ENCODE measurements around the gene CACNA1F.

Gene CACNA1F

DNA sequence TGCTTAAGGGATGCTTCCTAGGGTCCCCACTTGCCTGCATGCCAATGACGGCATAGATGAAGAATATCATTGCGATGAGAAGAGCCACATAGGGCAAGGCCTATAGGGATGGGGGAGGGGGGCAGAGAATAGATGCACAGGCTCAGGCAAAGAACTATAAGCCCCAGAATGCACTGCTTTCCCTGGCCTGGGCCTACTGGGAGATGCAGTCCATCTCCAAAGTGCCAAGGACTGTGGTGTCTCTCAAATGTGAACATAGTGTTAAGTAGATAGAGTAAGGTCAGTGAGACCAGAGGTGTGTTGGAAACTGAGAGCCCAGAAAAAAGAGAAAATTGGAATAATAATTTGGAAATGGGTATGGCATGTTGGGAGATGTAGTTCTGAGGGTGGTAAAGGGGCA lies 20.9 kb downstream of the CACNA1F start:
- Histone ChIP-seq H3K4me2 (ENCODE audit: low read length) (no peak overlapping the region), H3K4ac (ENCODE audit: low read depth, low read length) (no peak overlapping the region), H3K9ac (ENCODE audit: low read length) (no peak overlapping the region), H3K4me3 (ENCODE audit: low read length) (no peak overlapping the region), H2AK5ac (ENCODE audit: low read length) (no peak overlapping the region), H3K4me1 (ENCODE audit: control insufficient read depth, low read depth, low read length) (no peaks in the 10 kb centered on the region), H3K36me3 (ENCODE audit: control insufficient read depth, insufficient read depth, low read length) (no peaks in the 10 kb centered on the region), H3K56ac (ENCODE audit: low read length) (no peak overlapping the region), H2BK5ac (ENCODE audit: low read length) (no peak overlapping the region), H3K27me3 (ENCODE audit: insufficient read depth, low read length, poor library complexity) (no peaks in the 10 kb centered on the region), H2BK120ac (ENCODE audit: low read depth, low read length) (no peak overlapping the region), H4K5ac (ENCODE audit: low read length) (no peak overlapping the region), H3K79me1 (ENCODE audit: low read length) (no peaks in the 10 kb centered on the region), H3K18ac (ENCODE audit: low read length) (no peak overlapping the region), H3K79me2 (ENCODE audit: control insufficient read depth, insufficient read depth, low read length) (no peaks in the 10 kb centered on the region), H2BK15ac (replicated peaks; ENCODE audit: low read depth) (no peak overlapping the region), H4K8ac (ENCODE audit: low read depth, low read length) (no peak overlapping the region), H3K27ac (ENCODE audit: low read depth, low read length) (no peak overlapping the region), H3K23ac (ENCODE audit: low read length) (no peak overlapping the region)
- no CpG with 5 or more reads among the region's 2 CpGs for WGBS (ENCODE audit: extremely low coverage, insufficient coverage, low lambda C conversion rate)
- no peak for DNase-seq

DNA sequence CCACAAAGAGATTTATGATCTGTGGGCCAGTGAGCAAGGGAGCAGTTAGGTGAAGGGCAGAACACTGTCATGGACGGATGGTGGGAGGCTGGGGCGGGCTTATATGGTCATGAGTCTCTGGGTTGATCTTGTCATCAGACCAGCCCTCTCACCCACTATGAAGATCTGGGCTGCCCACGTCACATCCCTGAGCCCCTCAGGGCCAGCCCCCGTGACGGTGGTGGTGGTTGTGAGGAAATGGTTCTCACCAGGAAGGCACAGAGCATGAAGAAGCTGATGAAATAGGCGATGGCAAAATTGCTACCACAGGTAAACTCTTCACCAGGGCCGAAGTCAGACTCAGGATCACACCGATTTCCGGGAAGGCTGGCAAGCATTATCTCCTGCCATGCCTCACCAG lies 22.1 kb downstream of the CACNA1F start:
- Histone ChIP-seq H3K79me1 (ENCODE audit: low read length) (no peaks in the 10 kb centered on the region), H3K4me2 (ENCODE audit: low read length) (no peak overlapping the region), H3K79me2 (ENCODE audit: control insufficient read depth, insufficient read depth, low read length) (no peaks in the 10 kb centered on the region), H3K27me3 (ENCODE audit: insufficient read depth, low read length, poor library complexity) (no peaks in the 10 kb centered on the region), H4K5ac (ENCODE audit: low read length) (no peak overlapping the region), H3K9ac (ENCODE audit: low read length) (no peak overlapping the region), H2BK120ac (ENCODE audit: low read depth, low read length) (no peak overlapping the region), H3K56ac (ENCODE audit: low read length) (no peak overlapping the region), H4K8ac (ENCODE audit: low read depth, low read length) (no peak overlapping the region), H3K23ac (ENCODE audit: low read length) (no peak overlapping the region), H2AK5ac (ENCODE audit: low read length) (no peak overlapping the region), H3K4ac (ENCODE audit: low read depth, low read length) (no peak overlapping the region), H3K18ac (ENCODE audit: low read length) (no peak overlapping the region), H3K27ac (ENCODE audit: low read depth, low read length) (no peak overlapping the region), H2BK15ac (replicated peaks; ENCODE audit: low read depth) (no peak overlapping the region), H3K4me3 (ENCODE audit: low read length) (no peak overlapping the region), H2BK5ac (ENCODE audit: low read length) (no peak overlapping the region), H3K4me1 (ENCODE audit: control insufficient read depth, low read depth, low read length) (no peaks in the 10 kb centered on the region), H3K36me3 (ENCODE audit: control insufficient read depth, insufficient read depth, low read length) (no peaks in the 10 kb centered on the region)
- WGBS (ENCODE audit: extremely low coverage, insufficient coverage, low lambda C conversion rate), result no CpG with 5 or more reads among the region's 9 CpGs
- DNase-seq, result no peak

DNA sequence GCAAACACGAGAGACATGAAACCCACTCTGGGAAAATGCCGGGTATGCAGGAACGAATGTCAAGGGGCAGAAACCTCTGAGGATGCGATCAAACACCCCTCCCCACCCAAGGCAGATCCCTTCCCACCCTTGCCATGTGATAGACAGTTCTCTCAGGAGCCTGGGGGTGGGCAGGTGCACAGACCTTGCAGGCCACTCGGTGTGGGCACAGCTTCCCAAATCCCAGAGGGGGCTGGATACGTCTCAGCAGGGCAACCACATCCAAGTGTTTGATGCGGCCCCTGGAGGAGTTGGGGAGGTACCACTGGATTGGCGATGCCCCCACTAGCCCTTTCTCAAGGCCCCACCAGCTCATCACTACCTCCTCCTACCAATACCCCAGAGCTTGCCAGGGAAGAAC lies 22.7 kb downstream of the CACNA1F start:
- Histone ChIP-seq H3K36me3 (ENCODE audit: control insufficient read depth, insufficient read depth, low read length) (no peaks in the 10 kb centered on the region), H3K9ac (ENCODE audit: low read length) (no peak overlapping the region), H3K4me3 (ENCODE audit: low read length) (no peak overlapping the region), H3K27me3 (ENCODE audit: insufficient read depth, low read length, poor library complexity) (no peaks in the 10 kb centered on the region), H2AK5ac (ENCODE audit: low read length) (no peak overlapping the region), H3K79me1 (ENCODE audit: low read length) (no peaks in the 10 kb centered on the region), H2BK120ac (ENCODE audit: low read depth, low read length) (no peak overlapping the region), H3K18ac (ENCODE audit: low read length) (no peak overlapping the region), H2BK15ac (replicated peaks; ENCODE audit: low read depth) (no peak overlapping the region), H3K4me2 (ENCODE audit: low read length) (no peak overlapping the region), H2BK5ac (ENCODE audit: low read length) (no peak overlapping the region), H3K56ac (ENCODE audit: low read length) (no peak overlapping the region), H3K27ac (ENCODE audit: low read depth, low read length) (no peak overlapping the region), H3K4ac (ENCODE audit: low read depth, low read length) (no peak overlapping the region), H3K4me1 (ENCODE audit: control insufficient read depth, low read depth, low read length) (no peaks in the 10 kb centered on the region), H4K8ac (ENCODE audit: low read depth, low read length) (no peak overlapping the region), H3K79me2 (ENCODE audit: control insufficient read depth, insufficient read depth, low read length) (no peaks in the 10 kb centered on the region), H4K5ac (ENCODE audit: low read length) (no peak overlapping the region), H3K23ac (ENCODE audit: low read length) (no peak overlapping the region)
- no CpG with 5 or more reads among the region's 8 CpGs for WGBS (ENCODE audit: extremely low coverage, insufficient coverage, low lambda C conversion rate)
- DNase-seq, result no peak

DNA sequence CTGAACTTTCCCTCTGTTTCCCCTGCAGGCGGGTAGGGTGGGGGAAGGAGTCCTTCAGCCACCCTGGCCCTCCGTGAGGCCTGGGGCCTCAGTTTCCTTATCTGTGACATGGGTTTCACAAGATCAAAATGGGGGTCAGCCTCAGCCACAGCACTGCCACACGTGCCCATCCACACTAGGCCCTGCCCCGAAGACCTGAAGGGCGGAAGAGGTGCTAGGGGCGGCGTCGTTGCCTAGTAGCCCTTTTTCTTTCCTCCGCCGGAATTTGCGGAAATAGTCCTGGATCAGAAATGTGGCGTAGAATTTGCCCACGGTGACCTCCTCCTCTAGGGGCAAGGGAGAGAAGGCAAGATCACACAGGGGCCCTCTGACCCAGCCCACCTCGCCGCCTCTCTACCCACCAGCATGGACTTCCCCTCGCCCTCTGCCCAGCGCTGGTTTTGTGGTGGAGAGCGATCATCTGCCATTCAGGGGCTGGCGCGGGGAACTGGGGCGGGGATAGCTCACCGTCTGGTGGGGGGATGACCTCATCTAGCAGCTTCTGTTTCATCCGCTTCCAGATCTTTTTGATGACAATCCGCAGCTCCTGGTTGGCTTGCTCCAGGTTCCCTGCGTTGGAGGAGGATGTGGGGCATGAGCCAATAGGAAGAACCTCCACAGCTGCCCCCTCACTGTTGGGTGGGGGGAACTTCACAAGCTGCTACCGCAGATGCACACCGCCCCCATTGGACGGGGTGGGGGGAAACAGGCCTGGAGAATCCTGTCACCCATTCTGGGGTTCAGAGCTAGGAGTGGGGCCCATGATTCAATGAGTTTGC lies 23.5 kb downstream of the CACNA1F start:
- H3K4ac ChIP-seq (ENCODE audit: low read depth, low read length), result no peak overlapping the region
- no peak overlapping the region for H3K4me3 ChIP-seq (ENCODE audit: low read length)
- H3K4me2 ChIP-seq (ENCODE audit: low read length), result no peak overlapping the region
- no peaks in the 10 kb centered on the region for H3K79me2 ChIP-seq (ENCODE audit: control insufficient read depth, insufficient read depth, low read length)
- no peak overlapping the region for H4K8ac ChIP-seq (ENCODE audit: low read depth, low read length)
- H3K27ac ChIP-seq (ENCODE audit: low read depth, low read length), result no peak overlapping the region
- H3K9ac ChIP-seq (ENCODE audit: low read length), result peak overlapping the region; percentile 32
- no peaks in the 10 kb centered on the region for H3K4me1 ChIP-seq (ENCODE audit: control insufficient read depth, low read depth, low read length)
- H2BK5ac ChIP-seq (ENCODE audit: low read length), result no peak overlapping the region
- no CpG with 5 or more reads among the region's 28 CpGs for WGBS (ENCODE audit: extremely low coverage, insufficient coverage, low lambda C conversion rate)
- H4K5ac ChIP-seq (ENCODE audit: low read length), result no peak overlapping the region
- no peaks in the 10 kb centered on the region for H3K79me1 ChIP-seq (ENCODE audit: low read length)
- peak overlapping the region; percentile 60 for H3K56ac ChIP-seq (ENCODE audit: low read length)
- H2AK5ac ChIP-seq (ENCODE audit: low read length), result no peak overlapping the region
- no peak overlapping the region for H3K23ac ChIP-seq (ENCODE audit: low read length)
- H2BK120ac ChIP-seq (ENCODE audit: low read depth, low read length), result no peak overlapping the region
- no peaks in the 10 kb centered on the region for H3K27me3 ChIP-seq (ENCODE audit: insufficient read depth, low read length, poor library complexity)
- no peaks in the 10 kb centered on the region for H3K36me3 ChIP-seq (ENCODE audit: control insufficient read depth, insufficient read depth, low read length)
- H3K18ac ChIP-seq (ENCODE audit: low read length), result no peak overlapping the region
- peak; percentile 83 for DNase-seq
- no peak overlapping the region for H2BK15ac ChIP-seq (replicated peaks; ENCODE audit: low read depth)

DNA sequence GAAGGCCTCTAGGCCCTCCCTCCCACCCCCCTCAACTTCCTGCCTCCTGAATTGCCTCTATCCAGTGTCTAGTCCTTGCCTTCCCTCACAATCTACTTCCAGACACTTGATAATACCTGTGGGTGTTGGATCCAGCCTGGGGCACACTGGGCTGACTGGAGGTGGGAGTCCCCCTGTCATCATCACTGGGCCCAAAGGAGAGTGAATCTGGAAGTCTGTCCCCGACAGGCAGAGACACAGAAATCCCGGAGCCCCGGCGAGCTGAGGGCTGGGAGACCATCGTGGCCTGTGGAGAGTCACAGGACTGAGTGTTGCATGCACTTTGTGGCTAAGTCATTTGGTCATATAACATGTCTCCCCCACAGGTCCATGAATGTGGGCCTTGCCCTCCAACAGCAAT lies 24.7 kb downstream of the CACNA1F start:
- no peak overlapping the region for H4K8ac ChIP-seq (ENCODE audit: low read depth, low read length)
- no peak overlapping the region for H3K9ac ChIP-seq (ENCODE audit: low read length)
- no peak overlapping the region for H2BK120ac ChIP-seq (ENCODE audit: low read depth, low read length)
- no peak overlapping the region for H4K5ac ChIP-seq (ENCODE audit: low read length)
- WGBS (ENCODE audit: extremely low coverage, insufficient coverage, low lambda C conversion rate), result no CpG with 5 or more reads among the region's 5 CpGs
- H2BK15ac ChIP-seq (replicated peaks; ENCODE audit: low read depth), result no peak overlapping the region
- no peak overlapping the region for H3K18ac ChIP-seq (ENCODE audit: low read length)
- H3K4me1 ChIP-seq (ENCODE audit: control insufficient read depth, low read depth, low read length), result no peaks in the 10 kb centered on the region
- H2AK5ac ChIP-seq (ENCODE audit: low read length), result no peak overlapping the region
- no peak overlapping the region for H3K4me2 ChIP-seq (ENCODE audit: low read length)
- no peak overlapping the region for H3K4ac ChIP-seq (ENCODE audit: low read depth, low read length)
- no peak for DNase-seq
- no peaks in the 10 kb centered on the region for H3K36me3 ChIP-seq (ENCODE audit: control insufficient read depth, insufficient read depth, low read length)
- no peaks in the 10 kb centered on the region for H3K27me3 ChIP-seq (ENCODE audit: insufficient read depth, low read length, poor library complexity)
- H3K4me3 ChIP-seq (ENCODE audit: low read length), result no peak overlapping the region
- no peaks in the 10 kb centered on the region for H3K79me1 ChIP-seq (ENCODE audit: low read length)
- H3K56ac ChIP-seq (ENCODE audit: low read length), result no peak overlapping the region
- H2BK5ac ChIP-seq (ENCODE audit: low read length), result no peak overlapping the region
- no peak overlapping the region for H3K27ac ChIP-seq (ENCODE audit: low read depth, low read length)
- H3K23ac ChIP-seq (ENCODE audit: low read length), result no peak overlapping the region
- H3K79me2 ChIP-seq (ENCODE audit: control insufficient read depth, insufficient read depth, low read length), result no peaks in the 10 kb centered on the region

DNA sequence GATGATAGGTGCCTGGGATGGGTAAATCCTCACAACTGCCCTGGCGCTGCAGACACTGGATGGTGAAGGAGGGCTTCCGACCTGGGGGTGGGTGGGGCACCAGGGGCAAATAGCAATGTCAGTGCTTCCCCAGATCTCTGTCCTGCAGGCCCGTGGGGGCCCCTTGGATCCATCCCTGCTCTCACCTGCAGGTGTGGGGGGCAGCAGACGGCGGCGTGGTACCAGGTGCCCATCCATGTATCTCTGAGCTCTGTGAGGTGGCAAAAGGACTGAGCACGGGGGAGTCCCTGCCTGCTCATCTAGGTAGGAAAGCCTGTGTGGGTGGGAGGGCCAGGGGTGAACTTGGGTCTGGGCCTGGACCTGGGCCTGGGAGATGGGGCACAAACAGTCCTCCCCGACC lies 26.6 kb downstream of the CACNA1F start:
- H3K27me3 ChIP-seq (ENCODE audit: insufficient read depth, low read length, poor library complexity), result no peaks in the 10 kb centered on the region
- H3K9ac ChIP-seq (ENCODE audit: low read length), result no peak overlapping the region
- no peak overlapping the region for H2AK5ac ChIP-seq (ENCODE audit: low read length)
- no peak overlapping the region for H2BK15ac ChIP-seq (replicated peaks; ENCODE audit: low read depth)
- H3K4me2 ChIP-seq (ENCODE audit: low read length), result no peak overlapping the region
- no peak overlapping the region for H3K56ac ChIP-seq (ENCODE audit: low read length)
- H2BK120ac ChIP-seq (ENCODE audit: low read depth, low read length), result no peak overlapping the region
- no peak overlapping the region for H4K5ac ChIP-seq (ENCODE audit: low read length)
- no peak overlapping the region for H3K23ac ChIP-seq (ENCODE audit: low read length)
- H2BK5ac ChIP-seq (ENCODE audit: low read length), result no peak overlapping the region
- H3K36me3 ChIP-seq (ENCODE audit: control insufficient read depth, insufficient read depth, low read length), result no peaks in the 10 kb centered on the region
- no peak overlapping the region for H4K8ac ChIP-seq (ENCODE audit: low read depth, low read length)
- H3K18ac ChIP-seq (ENCODE audit: low read length), result no peak overlapping the region
- no peak for DNase-seq
- no peaks in the 10 kb centered on the region for H3K4me1 ChIP-seq (ENCODE audit: control insufficient read depth, low read depth, low read length)
- H3K79me2 ChIP-seq (ENCODE audit: control insufficient read depth, insufficient read depth, low read length), result no peaks in the 10 kb centered on the region
- no peak overlapping the region for H3K4me3 ChIP-seq (ENCODE audit: low read length)
- WGBS (ENCODE audit: extremely low coverage, insufficient coverage, low lambda C conversion rate), result no CpG with 5 or more reads among the region's 8 CpGs
- H3K27ac ChIP-seq (ENCODE audit: low read depth, low read length), result no peak overlapping the region
- no peak overlapping the region for H3K4ac ChIP-seq (ENCODE audit: low read depth, low read length)
- no peaks in the 10 kb centered on the region for H3K79me1 ChIP-seq (ENCODE audit: low read length)
